SK-N-SH treated with all-trans-retinoic acid at 6 μM for 48 hours (cell line): ENCODE data around the gene NTM.

Experiments
- CSRNP3 ChIP-seq: fragments of 250-450 bp; sonication (Bioruptor Pico); IDR thresholded peaks from 2 replicates; pipeline ENCODE4 v1.5.1; 2021; ENCODE audit warnings: mild to moderate bottlenecking, moderate library complexity
- ZC3H10 ChIP-seq: fragments of 250-450 bp; sonication (Bioruptor Pico); IDR thresholded peaks from 2 replicates; pipeline ENCODE4 v1.5.1; 2021; ENCODE audit warnings: mild to moderate bottlenecking, moderate library complexity
- ZFP3 ChIP-seq: fragments of 250-450 bp; sonication (Bioruptor Pico); IDR thresholded peaks from 2 replicates; pipeline ENCODE4 v1.5.0; 2020; ENCODE audit warnings: mild to moderate bottlenecking, moderate library complexity
- ZFP30 ChIP-seq: fragments of 450-650 bp; formaldehyde crosslinking; IDR thresholded peaks from 2 replicates; pipeline ENCODE4 v1.5.0; 2022; ENCODE audit warnings: mild to moderate bottlenecking, moderate library complexity
- TF ChIP-seq, protein P1 (sequence below): fragments of 250-450 bp; sonication (Bioruptor Pico); IDR thresholded peaks from 2 replicates; pipeline ENCODE4 v1.5.1; 2020; ENCODE audit warnings: low read depth, mild to moderate bottlenecking, moderate library complexity

- TF ChIP-seq ZC3H10 (CRISPR knock-in tag) (no peak), ZFP3 (no peak), ZFP30 (no peak), CSRNP3 (CRISPR knock-in tag) (no peak)
- TF ChIP-seq, protein P1, sequence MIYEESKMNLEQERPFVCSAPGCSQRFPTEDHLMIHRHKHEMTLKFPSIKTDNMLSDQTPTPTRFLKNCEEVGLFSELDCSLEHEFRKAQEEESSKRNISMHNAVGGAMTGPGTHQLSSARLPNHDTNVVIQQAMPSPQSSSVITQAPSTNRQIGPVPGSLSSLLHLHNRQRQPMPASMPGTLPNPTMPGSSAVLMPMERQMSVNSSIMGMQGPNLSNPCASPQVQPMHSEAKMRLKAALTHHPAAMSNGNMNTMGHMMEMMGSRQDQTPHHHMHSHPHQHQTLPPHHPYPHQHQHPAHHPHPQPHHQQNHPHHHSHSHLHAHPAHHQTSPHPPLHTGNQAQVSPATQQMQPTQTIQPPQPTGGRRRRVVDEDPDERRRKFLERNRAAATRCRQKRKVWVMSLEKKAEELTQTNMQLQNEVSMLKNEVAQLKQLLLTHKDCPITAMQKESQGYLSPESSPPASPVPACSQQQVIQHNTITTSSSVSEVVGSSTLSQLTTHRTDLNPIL (CRISPR knock-in tag), result no peak
Observed at GRCh38 chr11:131370901-131371790, 731 bp downstream of the NTM start.
